ENCODE measurements around the gene MPDU1. TPM values are rescaled to one million over a fixed set of nuclear protein-coding genes. Genes with fewer than 3 reads are reported as not detected.

The MPDU1 gene
- total RNA-seq, 1 experiment from 2014 or later: 50.9 TPM

DNA sequence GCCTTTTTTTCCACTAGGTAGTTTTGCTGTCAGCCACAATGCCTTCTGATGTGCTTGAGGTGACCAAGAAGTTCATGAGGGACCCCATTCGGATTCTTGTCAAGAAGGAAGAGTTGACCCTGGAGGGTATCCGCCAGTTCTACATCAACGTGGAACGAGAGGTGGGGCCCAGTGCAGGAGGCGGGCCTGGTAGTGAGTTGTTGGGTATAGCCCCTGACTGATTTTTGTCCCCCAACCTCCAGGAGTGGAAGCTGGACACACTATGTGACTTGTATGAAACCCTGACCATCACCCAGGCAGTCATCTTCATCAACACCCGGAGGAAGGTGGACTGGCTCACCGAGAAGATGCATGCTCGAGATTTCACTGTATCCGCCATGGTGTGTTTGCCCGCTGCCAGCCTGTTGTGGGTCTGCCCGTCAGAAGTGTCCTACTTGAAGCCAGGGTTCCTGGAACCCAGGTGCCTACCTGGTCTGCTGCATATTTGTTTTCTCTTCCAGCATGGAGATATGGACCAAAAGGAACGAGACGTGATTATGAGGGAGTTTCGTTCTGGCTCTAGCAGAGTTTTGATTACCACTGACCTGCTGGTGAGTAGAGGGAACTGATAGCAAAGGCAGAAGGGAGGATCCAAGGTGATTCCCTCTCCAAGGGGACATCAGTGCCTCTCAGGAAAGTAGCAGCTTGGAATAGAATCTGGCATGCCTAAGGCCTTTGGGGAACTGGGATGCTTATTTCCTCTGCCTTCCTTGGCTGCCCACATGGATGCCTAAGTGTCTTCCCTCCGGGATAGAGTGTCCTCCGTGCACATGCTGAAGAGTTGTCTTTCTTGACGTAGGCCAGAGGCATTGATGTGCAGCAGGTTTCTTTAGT lies 6.1 kb upstream of the MPDU1 start (continued):
- TF ChIP-seq, protein P1, sequence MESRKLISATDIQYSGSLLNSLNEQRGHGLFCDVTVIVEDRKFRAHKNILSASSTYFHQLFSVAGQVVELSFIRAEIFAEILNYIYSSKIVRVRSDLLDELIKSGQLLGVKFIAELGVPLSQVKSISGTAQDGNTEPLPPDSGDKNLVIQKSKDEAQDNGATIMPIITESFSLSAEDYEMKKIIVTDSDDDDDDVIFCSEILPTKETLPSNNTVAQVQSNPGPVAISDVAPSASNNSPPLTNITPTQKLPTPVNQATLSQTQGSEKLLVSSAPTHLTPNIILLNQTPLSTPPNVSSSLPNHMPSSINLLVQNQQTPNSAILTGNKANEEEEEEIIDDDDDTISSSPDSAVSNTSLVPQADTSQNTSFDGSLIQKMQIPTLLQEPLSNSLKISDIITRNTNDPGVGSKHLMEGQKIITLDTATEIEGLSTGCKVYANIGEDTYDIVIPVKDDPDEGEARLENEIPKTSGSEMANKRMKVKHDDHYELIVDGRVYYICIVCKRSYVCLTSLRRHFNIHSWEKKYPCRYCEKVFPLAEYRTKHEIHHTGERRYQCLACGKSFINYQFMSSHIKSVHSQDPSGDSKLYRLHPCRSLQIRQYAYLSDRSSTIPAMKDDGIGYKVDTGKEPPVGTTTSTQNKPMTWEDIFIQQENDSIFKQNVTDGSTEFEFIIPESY (IDR thresholded peaks at IDR 0.05; ENCODE audit: extremely low read depth, insufficient replicate concordance, low read length): no peak
- no peak for TF ChIP-seq SP1 (IDR thresholded peaks at IDR 0.05; ENCODE audit: low read depth)
- TF ChIP-seq, protein P2, sequence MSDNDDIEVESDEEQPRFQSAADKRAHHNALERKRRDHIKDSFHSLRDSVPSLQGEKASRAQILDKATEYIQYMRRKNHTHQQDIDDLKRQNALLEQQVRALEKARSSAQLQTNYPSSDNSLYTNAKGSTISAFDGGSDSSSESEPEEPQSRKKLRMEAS (IDR thresholded peaks at IDR 0.05): no peak
- no peak for TF ChIP-seq EZH2 (IDR thresholded peaks at IDR 0.05)
- TF ChIP-seq SIN3A (IDR thresholded peaks at IDR 0.05; ENCODE audit: low read depth): no peak
- no peak for TF ChIP-seq SRF (IDR thresholded peaks at IDR 0.05; ENCODE audit: low read depth)
- TF ChIP-seq, protein P3, sequence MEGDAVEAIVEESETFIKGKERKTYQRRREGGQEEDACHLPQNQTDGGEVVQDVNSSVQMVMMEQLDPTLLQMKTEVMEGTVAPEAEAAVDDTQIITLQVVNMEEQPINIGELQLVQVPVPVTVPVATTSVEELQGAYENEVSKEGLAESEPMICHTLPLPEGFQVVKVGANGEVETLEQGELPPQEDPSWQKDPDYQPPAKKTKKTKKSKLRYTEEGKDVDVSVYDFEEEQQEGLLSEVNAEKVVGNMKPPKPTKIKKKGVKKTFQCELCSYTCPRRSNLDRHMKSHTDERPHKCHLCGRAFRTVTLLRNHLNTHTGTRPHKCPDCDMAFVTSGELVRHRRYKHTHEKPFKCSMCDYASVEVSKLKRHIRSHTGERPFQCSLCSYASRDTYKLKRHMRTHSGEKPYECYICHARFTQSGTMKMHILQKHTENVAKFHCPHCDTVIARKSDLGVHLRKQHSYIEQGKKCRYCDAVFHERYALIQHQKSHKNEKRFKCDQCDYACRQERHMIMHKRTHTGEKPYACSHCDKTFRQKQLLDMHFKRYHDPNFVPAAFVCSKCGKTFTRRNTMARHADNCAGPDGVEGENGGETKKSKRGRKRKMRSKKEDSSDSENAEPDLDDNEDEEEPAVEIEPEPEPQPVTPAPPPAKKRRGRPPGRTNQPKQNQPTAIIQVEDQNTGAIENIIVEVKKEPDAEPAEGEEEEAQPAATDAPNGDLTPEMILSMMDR (IDR thresholded peaks at IDR 0.05 in 2 of 3, conservative IDR thresholded peaks at IDR 0.05 in 1 of 3; ENCODE audit: borderline replicate concordance in 1 of 3, insufficient read depth in 1 of 3, low read depth in 2 of 3, low read length in 2 of 3): no peak
- TF ChIP-seq, protein P4, sequence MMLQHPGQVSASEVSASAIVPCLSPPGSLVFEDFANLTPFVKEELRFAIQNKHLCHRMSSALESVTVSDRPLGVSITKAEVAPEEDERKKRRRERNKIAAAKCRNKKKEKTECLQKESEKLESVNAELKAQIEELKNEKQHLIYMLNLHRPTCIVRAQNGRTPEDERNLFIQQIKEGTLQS (IDR thresholded peaks at IDR 0.05): no peak

Measured in HCT116 (cell line).